ENCODE results near the gene EP300.
"Not testable (repeated sequence)": the region's sequence is repeated elsewhere in the genome, so short reads cannot be mapped to it uniquely, and the experiment has no call there.

Gene EP300

DNA sequence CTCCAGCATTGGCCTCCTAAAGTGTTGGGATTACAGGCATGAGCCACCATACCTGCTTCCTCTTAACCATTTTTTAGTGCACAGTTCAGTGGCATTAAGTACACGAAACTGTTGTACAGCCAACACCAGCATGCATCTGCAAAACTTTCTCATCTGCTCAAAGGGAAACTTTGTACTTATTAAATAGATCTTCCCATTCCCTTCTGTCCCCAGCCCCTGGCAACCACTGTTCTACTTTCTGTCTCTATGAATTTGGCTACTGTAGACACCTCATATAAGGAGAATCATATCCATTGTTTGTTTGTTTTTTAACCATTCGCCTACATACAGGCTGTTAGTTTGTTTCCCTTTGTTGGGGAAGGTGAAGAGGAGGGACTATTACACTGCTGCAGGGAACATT, 6.5 kb upstream of the EP300 start:
- no peak for DNase-seq

DNA sequence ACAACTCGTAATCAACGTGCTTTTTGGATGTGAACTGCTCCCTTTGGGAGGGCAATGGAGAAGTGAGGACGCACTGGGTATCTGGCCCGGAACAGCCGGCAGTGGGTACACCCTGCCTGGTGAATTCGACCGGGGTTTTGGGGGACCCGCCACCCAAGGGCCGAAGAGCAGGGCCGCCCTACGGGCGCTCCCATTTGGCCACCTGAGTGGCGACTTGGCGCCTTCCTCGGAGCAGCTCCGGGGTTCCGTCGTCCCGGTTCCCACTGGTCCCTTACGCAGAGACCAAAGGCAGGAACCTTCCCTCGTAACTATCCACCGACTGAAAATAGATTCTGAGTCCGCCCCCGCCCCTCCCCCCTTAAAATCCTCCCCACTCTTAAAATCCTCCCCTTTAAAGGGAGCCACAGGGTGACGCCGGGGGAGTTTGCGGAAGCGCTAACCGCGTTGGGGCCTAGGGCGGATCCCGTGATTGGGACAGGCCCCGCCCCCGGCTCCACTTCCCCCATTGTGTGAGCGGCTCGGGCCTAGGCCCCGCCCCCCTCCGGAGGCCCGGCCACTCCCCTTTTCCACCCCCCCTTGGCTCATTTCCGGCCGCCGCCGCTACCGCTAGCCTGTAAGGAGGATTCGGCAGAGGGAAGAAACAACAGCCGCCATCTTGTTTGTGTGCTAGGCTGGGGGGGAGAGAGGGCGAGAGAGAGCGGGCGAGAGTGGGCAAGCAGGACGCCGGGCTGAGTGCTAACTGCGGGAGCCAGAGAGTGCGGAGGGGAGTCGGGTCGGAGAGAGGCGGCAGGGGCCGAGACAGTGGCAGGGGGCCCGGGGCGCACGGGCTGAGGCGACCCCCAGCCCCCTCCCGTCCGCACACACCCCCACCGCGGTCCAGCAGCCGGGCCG, 1.0 kb upstream of the EP300 start:
- DNase-seq: peak; percentile 99

DNA sequence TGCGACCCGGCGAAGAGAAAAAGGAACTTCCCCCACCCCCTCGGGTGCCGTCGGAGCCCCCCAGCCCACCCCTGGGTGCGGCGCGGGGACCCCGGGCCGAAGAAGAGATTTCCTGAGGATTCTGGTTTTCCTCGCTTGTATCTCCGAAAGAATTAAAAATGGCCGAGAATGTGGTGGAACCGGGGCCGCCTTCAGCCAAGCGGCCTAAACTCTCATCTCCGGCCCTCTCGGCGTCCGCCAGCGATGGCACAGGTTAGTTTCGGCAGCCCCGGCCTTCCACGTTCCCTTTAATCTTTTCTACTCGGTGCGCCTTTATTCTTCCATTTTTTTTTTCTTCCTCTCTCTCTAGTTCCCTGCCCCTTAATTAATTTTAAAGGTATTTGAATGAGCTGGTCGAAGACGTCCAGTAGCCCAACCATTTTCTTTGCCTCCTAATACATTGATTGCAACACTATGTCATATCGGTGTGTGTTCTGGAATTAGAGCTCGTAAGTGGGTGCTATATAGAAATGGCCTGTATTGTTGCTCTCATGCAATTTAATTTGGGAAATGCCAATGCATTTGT, 537 bp downstream of the EP300 start:
- no peak for DNase-seq

DNA sequence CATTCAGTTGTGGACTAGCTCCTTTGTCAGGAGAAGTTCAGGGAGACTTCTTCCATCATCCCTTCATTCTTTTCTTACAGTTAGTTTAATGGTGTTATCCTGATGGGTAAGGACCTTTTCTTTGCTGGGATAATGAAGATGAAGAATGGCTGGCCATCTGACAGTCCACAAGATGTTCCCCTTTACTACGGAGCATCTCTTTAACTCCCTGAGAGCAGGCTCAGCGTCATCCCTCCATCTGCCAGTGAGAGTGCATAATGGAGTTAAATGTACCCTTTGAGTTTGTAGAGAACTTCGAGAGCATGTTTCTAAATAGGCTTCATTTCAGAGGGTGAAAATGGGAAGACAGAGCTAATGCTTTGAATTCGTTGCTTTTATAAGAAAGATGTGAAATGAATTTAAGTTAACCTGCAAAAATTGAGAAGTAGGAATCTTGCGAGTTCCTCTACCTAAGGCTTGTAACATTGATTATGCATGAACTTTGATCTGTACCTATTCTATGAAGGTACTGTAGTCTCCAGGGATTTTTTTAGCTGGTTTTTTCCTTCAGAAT, 1.7 kb downstream of the EP300 start:
- no peak for DNase-seq

DNA sequence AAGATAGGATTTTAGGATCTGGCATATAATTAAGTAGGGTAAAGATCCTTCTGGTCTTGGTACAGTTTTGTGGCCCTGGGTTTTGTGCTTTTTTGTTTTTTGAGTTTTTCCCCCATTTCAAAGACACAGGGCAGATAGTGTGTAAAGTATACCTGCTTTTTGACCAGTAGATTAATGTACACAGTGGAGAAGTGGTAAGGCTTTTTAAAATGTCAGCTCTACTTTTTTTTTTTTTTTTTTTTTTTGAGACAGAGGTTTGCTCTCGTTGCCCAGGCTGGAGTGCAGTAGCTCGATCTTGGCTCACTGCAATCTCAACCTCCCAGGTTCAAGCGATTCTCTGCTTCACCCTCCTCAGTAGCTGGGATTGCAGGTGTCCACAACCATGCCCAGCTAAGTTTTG, 4.0 kb downstream of the EP300 start:
- no peak for DNase-seq

DNA sequence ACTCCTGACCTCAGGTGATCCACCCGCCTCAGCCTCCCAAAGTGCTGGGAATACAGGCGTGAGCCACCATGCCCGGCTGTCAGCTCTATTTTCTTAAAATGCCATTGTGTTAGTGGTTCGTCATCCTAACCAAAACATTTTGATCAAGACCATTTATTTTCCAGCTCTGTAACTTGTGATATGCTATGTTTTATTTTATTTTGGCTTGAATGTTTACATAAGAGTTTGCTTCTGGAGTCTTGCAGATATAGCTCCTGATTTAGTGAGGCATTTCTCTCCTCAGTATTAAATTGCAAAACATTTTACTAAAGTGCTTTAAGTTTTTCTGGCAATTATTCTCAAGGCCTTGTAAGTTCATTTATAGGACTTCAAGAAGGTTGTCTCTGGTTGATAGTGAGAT, 4.4 kb downstream of the EP300 start:
- DNase-seq: no peak

DNA sequence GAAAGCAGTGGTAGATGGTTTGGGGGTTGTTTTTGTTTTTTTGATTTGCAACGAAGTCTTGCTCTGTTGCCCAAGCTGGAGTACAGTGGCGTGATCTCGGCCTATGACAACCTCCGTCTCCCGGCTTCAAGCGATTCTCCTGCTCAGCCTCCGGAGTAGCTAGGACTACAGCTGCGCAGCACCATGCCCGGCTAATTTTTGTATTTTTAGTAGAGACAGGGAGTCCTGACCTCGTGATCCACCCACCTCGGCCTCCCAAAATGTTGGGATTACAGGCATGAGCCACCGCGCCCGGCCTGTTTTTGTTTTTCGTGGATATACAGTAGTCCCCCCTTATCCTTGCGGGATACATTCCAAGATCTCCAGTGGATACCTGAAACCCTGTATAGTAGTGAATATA, 6.6 kb downstream of the EP300 start:
- DNase-seq: no peak

DNA sequence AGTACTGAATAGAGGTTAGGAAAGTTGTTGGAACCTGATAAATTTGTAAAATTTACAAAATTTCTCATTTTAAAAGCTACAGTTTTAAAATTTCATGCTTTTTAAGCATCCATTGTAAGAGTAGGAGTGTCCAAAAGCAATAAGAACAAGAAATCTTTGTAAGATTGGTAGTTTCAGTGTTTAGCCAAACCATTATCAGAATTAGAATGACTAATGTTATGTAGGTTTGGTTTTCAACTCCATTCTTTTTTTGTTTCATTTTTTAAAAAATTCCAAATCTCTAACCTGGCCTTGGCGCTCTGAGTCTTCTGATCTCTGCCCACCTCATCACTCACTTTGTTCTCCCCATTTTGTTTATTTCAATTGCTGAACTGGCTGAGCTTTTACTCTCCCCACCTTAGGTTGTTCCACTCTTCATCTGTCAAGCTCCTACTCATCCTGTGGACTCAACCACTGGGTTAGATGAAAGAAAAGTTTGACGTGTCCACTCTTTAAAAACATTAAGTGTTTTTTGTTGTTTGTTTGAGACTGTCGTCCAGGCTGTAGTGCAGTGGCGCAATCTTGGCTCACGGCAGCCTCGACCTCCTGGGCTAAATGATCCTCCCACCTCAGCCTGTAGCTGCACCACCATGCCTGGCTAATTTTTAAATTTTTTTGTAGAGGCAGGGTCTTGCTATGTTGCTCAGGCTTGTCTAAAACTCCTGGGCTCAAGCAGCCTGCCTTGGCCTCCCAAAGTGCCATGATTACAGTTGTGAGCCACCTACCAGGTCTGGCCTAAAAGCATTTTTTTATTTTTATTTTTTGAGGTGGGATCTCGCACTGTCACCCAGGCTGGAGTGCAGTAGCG, 14.0 kb downstream of the EP300 start:
- DNase-seq: no peak

DNA sequence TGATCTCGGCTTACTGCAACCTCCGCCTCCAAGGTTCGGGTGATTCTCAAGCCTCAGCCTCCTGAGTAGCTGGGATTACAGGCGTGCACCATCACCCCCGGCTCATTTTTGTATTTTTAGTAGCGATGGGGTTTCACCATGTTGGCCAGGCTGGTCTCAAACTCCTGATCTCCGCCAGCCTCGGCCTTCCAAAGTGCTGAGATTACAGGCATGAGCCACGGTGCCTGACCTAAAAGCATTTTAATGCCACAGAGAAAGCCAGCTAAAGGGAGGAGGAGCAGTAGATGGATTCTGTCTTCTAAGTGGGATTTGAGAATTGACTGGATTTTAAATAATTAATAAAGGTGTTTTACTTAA, 14.6 kb downstream of the EP300 start:
- not testable (repeated sequence) for DNase-seq

DNA sequence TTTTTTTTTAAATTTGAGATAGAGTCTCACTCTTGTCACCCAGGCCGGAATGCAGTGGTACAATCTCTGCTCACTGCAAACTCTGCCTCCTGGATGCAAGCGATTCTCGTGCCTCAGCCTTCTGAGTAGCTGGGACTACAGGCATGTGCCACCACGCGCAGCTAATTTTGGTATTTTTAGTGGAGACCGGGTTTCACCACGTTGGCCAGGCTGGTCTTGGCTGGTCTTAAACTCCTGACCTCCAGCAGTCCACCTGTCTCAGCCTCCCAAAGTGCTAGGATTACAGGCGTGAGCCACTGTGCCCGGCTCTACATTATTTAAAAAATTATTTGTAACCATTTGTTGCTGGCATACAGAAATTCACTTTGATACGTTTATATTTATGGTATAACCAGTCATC, 18.6 kb downstream of the EP300 start:
- no peak for DNase-seq

DNA sequence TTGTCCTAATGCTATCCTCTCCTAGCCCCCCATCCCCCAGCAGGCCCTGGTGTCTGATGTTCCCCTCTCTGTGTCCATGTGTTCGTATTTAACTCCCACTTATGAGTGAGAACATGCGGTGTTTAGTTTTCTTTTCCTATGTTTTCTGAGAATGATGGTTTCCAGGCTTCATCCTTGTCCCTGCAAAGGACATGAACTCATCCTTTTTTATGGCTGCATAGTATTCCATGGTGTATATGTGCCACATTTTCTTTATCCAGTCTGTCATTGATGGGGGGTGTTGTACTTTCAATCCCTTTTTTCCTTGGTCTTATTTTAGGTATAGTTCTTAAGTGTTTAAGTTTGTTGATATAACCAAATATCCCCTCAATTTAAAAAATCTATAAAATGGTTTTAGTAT, 23.9 kb downstream of the EP300 start:
- DNase-seq: no peak

DNA sequence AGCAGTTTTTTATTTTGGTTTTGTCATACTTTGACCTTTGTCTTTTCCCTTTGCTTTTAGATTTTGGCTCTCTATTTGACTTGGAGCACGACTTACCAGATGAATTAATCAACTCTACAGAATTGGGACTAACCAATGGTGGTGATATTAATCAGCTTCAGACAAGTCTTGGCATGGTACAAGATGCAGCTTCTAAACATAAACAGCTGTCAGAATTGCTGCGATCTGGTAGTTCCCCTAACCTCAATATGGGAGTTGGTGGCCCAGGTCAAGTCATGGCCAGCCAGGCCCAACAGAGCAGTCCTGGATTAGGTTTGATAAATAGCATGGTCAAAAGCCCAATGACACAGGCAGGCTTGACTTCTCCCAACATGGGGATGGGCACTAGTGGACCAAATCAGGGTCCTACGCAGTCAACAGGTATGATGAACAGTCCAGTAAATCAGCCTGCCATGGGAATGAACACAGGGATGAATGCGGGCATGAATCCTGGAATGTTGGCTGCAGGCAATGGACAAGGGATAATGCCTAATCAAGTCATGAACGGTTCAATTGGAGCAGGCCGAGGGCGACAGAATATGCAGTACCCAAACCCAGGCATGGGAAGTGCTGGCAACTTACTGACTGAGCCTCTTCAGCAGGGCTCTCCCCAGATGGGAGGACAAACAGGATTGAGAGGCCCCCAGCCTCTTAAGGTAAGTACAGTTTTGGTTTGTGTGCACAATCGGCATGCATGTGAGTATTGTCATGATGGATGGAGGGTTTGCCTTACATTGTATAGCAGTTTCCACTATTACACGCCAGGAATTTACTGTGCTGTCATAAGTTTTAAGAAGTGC, 25.0 kb downstream of the EP300 start:
- DNase-seq: no peak

DNA sequence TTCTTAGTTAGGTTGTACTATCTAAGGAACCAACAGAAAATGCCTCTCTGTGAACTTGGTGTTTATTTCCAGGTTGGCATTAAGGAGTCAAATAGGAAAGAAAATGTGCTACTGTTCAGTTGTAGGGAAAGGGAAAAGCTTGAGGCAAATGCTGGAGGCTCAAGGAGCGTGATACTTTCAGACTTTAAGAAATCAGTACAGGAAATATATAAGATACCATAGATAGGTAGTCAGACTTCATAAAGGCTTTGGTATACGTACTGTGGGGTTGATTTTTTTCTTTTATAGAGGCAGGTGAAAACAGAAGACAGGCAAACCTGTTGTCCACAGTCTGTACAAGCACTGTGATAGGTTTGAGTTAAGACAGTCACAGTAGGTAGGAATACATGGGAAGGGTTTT, 30.8 kb downstream of the EP300 start:
- DNase-seq: no peak

DNA sequence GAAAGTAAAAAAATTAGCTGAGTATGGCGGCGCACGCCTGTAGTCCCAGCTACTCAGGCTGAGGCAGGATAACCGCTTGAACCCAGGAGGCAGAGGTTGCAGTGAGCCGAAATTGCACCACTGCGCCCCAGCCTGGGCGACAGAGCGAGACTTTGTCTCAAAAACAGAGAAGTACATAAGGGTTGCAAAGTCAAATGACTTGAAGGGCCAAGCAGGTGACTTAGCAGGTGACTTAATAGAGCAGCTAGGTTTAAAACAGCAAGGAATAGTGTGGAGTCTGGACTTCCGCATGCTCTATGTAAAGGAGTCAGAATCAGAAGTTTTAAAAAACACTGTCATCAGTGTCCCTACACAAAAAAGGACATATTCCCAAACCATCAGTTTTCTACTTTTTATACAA, 31.7 kb downstream of the EP300 start:
- no peak for DNase-seq

DNA sequence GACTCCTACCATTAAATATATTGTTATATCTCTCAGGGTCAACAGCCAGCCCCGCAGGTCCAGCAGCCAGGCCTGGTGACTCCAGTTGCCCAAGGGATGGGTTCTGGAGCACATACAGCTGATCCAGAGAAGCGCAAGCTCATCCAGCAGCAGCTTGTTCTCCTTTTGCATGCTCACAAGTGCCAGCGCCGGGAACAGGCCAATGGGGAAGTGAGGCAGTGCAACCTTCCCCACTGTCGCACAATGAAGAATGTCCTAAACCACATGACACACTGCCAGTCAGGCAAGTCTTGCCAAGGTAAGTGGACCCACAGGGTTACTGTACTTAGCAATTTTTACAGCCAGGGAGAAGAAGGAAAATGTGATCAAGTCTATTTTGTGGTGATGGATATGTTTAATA, 35.1 kb downstream of the EP300 start:
- no peak for DNase-seq

DNA sequence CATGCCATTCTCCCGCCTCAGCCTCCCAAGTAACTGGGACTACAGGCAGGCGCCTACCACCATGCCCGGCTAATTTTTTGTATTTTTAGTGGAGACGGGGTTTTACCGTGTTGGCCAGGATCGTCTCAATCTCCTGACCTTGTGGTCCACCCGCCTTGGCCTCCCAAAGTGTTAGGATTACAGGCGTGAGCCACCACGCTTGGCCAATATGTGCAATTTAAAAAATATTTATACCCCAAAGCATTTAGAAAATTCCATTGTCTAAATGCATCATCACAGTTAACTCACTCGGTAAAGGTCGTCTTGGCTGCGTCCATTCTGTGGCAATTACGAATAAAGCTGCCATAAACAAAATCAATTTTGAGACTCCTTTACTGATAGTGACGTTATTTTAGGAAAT, 36.2 kb downstream of the EP300 start:
- DNase-seq: no peak

DNA sequence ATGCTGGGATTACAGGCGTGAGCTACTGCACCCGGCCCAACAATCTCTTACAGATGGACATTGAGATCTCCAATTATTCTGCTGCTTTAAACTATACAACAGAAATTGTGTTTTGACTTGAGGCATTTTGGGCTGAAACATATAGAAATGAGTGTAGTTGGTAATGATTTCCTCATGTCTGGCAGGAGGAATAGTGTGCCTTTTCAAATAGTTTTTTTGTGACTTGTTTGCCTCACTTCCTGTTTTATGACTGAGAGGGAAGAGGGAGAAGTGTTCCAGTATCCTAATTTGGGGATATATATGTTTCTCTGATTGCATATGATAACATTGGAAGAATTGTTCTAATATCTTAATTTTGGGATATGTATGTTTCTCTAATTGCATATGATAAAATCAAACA, 40.2 kb downstream of the EP300 start:
- no peak for DNase-seq

DNA sequence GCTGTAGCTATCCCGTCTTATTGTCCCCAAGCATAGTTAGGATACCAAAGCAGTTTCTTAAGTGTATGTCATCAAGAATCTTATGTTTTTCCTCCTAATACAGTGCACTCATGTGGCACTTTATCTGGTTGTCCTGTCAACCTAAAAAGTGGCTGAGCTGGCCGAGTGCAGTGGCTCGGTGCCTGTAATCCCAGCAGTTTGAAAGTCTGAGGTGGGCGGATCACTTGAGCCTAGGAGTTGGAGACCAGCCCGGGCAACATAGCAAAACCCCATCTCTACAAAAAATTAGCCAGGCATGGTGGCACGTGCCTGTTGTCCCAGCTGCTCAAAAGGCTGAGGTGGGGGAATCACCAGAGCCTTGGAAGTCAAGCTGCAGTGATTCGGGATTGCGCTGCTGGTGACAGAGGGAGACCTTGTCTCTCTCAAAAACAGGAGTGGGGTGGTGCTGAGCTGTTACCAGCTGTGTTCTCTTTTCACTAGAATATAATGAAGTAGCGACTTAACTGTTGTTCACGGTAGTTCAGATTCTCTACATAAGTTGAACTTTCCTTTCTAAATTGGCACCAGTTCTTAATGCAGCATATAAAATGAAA, 48.1 kb downstream of the EP300 start:
- DNase-seq: no peak

DNA sequence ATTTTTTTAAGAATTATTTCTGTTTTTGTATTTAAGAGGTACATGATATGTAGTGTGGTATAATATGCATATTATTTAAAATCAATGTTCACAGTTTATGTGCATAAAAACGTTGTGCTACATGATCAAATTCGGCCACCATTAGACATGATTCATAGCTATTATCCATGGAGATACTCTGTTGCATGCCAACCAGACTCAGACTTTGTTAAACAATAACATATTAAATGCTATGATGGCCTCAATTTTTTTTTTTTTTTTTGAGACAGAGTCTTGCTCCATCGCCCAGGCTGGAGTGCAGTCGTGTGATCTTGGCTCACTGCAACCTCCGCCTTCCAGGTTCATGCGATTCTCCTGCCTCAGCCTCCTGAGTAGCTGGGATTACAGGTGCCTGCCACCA, 53.5 kb downstream of the EP300 start:
- not testable (repeated sequence) for DNase-seq

DNA sequence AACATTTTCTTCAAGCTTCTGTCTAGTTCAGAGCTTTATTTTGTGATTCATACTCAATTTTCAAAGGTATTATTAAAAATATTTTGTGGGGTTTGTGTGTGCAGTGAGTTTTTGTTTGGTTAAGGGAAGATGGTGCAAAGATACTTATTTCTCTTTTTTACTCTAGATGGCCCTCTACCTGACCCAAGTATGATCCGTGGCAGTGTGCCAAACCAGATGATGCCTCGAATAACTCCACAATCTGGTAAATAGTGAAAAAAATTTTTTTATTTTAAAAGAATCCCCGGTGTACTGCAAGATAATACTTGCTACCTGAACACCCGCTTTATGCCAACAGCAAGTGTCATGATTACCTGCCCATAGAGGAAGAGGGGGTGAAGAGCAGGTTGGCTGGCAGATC, 54.2 kb downstream of the EP300 start:
- DNase-seq: no peak

DNA sequence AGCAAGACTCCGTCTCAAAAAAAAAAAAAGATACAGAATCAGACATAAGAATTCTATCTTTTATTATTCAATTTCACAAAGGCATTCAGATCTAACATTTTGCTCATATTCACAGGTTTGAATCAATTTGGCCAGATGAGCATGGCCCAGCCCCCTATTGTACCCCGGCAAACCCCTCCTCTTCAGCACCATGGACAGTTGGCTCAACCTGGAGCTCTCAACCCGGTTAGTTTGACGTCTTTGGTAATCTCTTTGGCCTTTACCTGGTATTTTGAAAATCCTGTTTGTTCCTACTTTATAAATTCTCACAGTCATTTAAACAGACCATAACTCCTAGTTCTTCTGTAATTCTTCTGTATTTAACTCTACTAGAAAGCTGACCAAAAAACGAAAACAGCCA, 55.3 kb downstream of the EP300 start:
- DNase-seq: no peak

DNA sequence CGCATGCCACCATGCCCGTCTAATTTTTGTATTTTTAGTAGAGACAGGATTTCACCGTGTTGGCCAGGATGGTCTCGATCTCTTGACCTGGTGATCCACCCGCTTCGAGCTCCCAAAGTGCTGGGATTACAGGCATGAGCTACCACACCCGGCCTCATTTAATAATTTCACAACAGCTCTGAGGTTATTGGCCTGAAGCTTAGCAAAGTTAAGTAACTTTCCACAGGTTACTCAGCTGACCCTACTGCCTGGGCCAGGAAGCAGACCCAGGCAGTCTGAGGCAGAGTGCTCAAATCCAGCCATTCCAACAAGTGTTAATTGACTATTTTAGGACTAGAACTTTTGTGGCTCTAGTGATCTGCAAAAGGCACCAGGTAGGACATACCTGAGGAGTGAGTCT, 60.5 kb downstream of the EP300 start:
- DNase-seq: no peak

Data from activated effector memory CD4-positive, alpha-beta T cell treated with Interleukin-2 at 50 U/mL for 16 hours (primary cell).